SK-N-MC (cell line): ENCODE data around the gene SIL1.

Source experiments
- DNase-seq: peaks from one replicate; pipeline ENCODE4 v3.0.0-alpha.2; 2011; ENCODE audit warnings: low read depth, low spot score
- H3K27ac ChIP-seq: fragments of 200-600 bp; sonication (generic); 2 replicates; pipeline ENCODE4 v1.5.1; 2016; ENCODE audit warnings: mixed run types
- H3K36me3 ChIP-seq: fragments of 200-600 bp; sonication (generic); 2 replicates; pipeline ENCODE4 v1.6.1; 2017; ENCODE audit warnings: antibody characterized with exemption, low read length, mixed read lengths; ENCODE audit not compliant: insufficient read depth
- H3K4me3 ChIP-seq: fragments of 200-600 bp; sonication (generic); 2 replicates; pipeline ENCODE4 v1.5.1; 2016
- H3K9ac ChIP-seq: fragments of 200-600 bp; sonication (generic); 2 replicates; pipeline ENCODE4 v1.8.0; 2017; ENCODE audit warnings: mixed run types, mixed read lengths; ENCODE audit not compliant: insufficient read length
- H3K9me3 ChIP-seq: fragments of 200-600 bp; sonication (generic); 2 replicates; pipeline ENCODE4 v1.6.1; 2017; ENCODE audit warnings: low read depth, mild to moderate bottlenecking, antibody characterized with exemption, low read length, moderate library complexity, mixed read lengths
- EZH2 ChIP-seq: fragments of 200-600 bp; sonication (generic); IDR thresholded peaks from one replicate; pipeline ENCODE4 v1.6.1; 2017; ENCODE audit warnings: antibody characterized with exemption
- FOXP2 ChIP-seq: optimal IDR thresholded peaks from 2 replicates; pipeline ENCODE3; 2011; ENCODE audit warnings: mild to moderate bottlenecking, moderate library complexity; ENCODE audit not compliant: insufficient read depth; ENCODE audit errors: extremely low read length, control extremely low read depth
- POLR2AphosphoS5 ChIP-seq: IDR thresholded peaks from 2 replicates; pipeline ENCODE4 v1.6.1; 2012; ENCODE audit warnings: mild to moderate bottlenecking, low read depth, low read length, borderline replicate concordance

SIL1 gene

GRCh38 chr5:138945421-138946240 is 252.5 kb downstream of the SIL1 start:
- Histone ChIP-seq H3K4me3 (no peak overlapping the region), H3K27ac (no peak overlapping the region), H3K36me3 (no peaks in the 10 kb centered on the region; the same call in 1 of the 2 replicates), H3K9me3 (no peaks in the 10 kb centered on the region), H3K9ac (no peak overlapping the region)
- DNase-seq: no peak
- TF ChIP-seq FOXP2: no peak
- TF ChIP-seq EZH2: no peak
- TF ChIP-seq POLR2AphosphoS5: no peak

DNA sequence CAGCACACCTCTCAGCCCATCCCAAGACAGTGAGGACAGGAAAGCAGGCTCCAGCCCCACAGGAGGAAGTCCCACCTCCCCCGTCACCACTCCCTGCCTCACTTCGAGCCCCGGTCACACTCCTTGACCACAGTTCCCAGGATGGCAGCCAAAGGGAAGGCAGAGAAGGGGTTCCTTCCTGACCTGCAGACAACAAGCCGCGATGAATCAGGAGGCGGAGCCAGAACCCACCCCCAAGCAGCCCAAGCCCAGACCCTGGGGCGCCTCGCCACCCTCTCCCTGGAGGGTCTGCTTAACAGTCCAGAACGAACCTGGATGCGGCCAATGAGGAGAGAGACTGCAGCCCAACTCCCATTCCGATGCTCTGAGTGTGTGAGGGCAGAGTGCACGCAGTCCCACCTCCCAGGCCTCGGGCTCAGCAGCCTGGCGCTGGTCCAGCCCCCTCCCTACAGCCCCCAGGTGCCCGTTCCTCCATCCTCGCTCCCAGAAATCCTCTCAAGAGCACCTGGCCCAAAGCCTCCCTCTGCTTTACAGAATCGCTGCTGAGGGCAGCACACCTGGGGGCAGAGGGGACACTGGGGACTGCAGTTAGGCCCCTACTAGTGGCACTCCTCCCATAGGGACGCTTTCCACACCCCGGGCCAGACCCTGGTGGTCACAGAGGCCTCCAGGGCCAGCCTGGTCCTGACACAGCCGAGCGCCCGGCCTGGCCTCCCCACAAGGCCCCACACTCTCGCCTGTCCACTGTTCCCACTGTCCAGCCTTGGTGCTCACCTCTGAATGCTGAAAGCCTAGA is 253.4 kb downstream of the SIL1 start:
- no peak for TF ChIP-seq EZH2
- Histone ChIP-seq H3K27ac (no peak overlapping the region), H3K4me3 (no peak overlapping the region), H3K9me3 (no peaks in the 10 kb centered on the region), H3K36me3 (no peaks in the 10 kb centered on the region; the same call in 1 of the 2 replicates), H3K9ac (no peak overlapping the region)
- no peak for DNase-seq

DNA sequence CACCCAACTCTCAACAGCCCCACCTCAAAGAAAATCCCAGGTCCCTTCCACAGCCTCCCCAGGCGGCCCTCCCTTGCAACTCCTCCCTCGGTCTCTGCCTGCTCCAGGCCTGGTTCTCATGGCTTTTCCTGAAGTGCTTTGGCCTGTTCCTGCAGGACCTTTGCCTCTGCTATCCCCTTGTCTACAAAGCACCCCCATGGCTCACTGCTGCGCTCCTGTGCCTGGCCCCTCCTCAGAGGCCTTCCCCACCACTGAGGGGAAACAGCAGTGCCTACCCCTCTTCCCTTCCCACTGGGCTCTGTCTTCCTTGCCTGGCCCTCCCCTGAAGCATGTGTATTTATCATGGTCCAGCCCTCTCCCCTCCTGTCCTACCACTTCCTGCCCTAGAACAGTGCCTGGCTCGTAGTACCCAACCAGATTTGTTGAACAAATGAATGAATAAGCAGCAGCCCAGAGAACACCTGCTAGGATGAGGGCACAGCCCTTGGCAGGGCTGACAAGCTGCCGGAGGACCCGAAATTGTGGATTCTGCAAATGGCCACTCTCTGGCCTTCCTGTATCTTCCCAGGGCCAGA is 254.5 kb downstream of the SIL1 start:
- no peaks in the 10 kb centered on the region for H3K9me3 ChIP-seq
- H3K9ac ChIP-seq: no peak overlapping the region
- H3K36me3 ChIP-seq: no peaks in the 10 kb centered on the region; the same call in 1 of the 2 replicates
- no peak overlapping the region for H3K27ac ChIP-seq
- no peak overlapping the region for H3K4me3 ChIP-seq
- DNase-seq: no peak
- TF ChIP-seq FOXP2: no peak
- no peak for TF ChIP-seq EZH2
- no peak for TF ChIP-seq POLR2AphosphoS5

GRCh38 chr5:138942861-138943260 is 255.3 kb downstream of the SIL1 start:
- no peak overlapping the region for H3K27ac ChIP-seq
- DNase-seq: no peak
- H3K4me3 ChIP-seq: no peak overlapping the region
- H3K9me3 ChIP-seq: no peaks in the 10 kb centered on the region
- no peak overlapping the region for H3K9ac ChIP-seq
- no peaks in the 10 kb centered on the region; the same call in 1 of the 2 replicates for H3K36me3 ChIP-seq
- TF ChIP-seq EZH2: no peak
- no peak for TF ChIP-seq POLR2AphosphoS5
- no peak for TF ChIP-seq FOXP2

GRCh38 chr5:138942066-138942465 is 256.1 kb downstream of the SIL1 start:
- Histone ChIP-seq H3K27ac (no peak overlapping the region), H3K9me3 (no peaks in the 10 kb centered on the region), H3K4me3 (no peak overlapping the region), H3K9ac (no peak overlapping the region), H3K36me3 (no peaks in the 10 kb centered on the region; the same call in 1 of the 2 replicates)
- TF ChIP-seq EZH2: no peak
- TF ChIP-seq POLR2AphosphoS5: no peak
- TF ChIP-seq FOXP2: no peak
- DNase-seq: no peak

GRCh38 chr5:138938526-138938925 is 259.6 kb downstream of the SIL1 start:
- Histone ChIP-seq H3K9me3 (no peaks in the 10 kb centered on the region), H3K36me3 (peaks cover 14% of the 10 kb centered on the region), H3K4me3 (no peak overlapping the region), H3K9ac (no peak overlapping the region), H3K27ac (no peak overlapping the region)
- no peak for DNase-seq
- TF ChIP-seq POLR2AphosphoS5: no peak
- TF ChIP-seq EZH2: no peak
- no peak for TF ChIP-seq FOXP2

GRCh38 chr5:138937392-138938387 is 260.5 kb downstream of the SIL1 start:
- H3K9ac ChIP-seq: no peak overlapping the region
- no peak for DNase-seq
- H3K36me3 ChIP-seq: peaks cover 23% of the 10 kb centered on the region
- no peak overlapping the region for H3K4me3 ChIP-seq
- H3K27ac ChIP-seq: no peak overlapping the region
- no peaks in the 10 kb centered on the region for H3K9me3 ChIP-seq
- no peak for TF ChIP-seq POLR2AphosphoS5
